Amniotic stem cell (primary cell): ENCODE measurements around the gene MID1.

ENCODE experiments used
- DNase-seq: peaks from one replicate; lab custom pipeline; 2025; lab: John Stamatoyannopoulos, UW

MID1 gene

GRCh38 chrX:10485326-10485725, 135.1 kb downstream of the MID1 start:
- DNase-seq: no peak

DNA sequence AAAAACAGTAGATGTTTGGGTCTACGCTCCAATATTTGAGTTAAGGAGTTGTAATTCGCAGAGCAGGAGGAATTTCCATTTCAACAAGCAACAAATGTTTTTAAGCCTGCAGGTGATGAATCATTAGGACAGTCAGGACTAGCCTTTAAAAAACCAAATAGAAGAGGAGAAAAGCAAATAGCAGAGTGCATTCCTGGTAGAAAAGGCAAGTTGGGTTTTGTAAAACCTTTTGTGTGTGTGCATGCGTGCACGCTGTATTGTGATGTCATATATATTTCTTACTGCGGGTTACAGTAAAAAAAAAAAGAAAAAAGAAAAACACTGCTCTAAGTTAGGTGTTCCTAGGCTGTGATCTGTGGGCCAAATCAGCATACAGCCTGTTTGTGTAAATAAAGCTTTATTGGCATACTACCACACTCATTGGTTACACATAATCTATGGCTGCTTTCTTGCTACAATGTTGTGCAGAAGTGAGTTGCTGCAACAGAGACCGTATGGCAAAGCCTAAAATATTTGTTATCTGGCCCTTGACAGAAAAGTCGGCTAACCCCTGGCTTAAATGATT, 135.6 kb downstream of the MID1 start:
- DNase-seq: no peak

- no peak for DNase-seq
These were observed 137.1 kb downstream of the MID1 start for GRCh38 chrX:10483191-10483831.

- DNase-seq: no peak
These were observed 137.7 kb downstream of the MID1 start for GRCh38 chrX:10482708-10483107.

DNA sequence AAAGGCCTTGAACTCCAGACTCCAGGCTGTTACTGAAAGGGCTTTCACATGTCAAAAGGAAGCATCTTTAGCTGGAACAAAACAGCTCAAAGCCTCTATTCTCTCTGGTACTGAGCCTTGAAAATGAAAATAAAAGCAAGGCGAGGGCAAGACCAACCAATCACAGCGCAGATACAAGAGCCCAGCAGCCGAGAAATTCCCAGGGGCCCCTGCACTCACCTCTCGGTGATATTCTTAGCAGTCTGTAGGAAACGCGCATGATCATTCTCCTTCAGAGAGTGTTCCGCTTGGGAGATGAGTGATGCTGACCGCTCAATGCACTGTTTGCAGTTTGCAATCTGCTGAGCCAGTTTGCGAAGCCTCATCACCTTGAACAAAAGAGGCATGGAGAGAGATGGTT, 138.1 kb downstream of the MID1 start:
- no peak for DNase-seq

DNA sequence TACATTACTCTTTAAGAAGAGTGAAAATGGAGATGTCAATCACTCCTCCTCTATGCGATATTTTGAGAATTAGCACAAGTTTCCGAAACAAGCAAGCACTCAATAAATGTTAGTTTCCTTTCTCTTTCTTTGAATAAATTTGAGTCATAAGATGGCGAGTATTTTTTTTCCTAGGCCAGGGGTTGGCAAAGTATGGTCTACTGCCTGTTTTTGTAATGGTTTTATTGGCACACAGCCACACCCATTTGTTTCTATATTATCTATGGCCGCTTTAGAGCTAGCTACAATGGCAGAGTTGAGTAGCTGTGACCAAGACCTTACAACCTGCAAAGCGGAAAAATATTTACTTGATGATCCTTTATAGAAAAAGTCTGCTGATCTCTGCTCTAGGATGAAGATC, 139.5 kb downstream of the MID1 start:
- no peak for DNase-seq

GRCh38 chrX:10479508-10479907, 140.9 kb downstream of the MID1 start:
- no peak for DNase-seq

DNA sequence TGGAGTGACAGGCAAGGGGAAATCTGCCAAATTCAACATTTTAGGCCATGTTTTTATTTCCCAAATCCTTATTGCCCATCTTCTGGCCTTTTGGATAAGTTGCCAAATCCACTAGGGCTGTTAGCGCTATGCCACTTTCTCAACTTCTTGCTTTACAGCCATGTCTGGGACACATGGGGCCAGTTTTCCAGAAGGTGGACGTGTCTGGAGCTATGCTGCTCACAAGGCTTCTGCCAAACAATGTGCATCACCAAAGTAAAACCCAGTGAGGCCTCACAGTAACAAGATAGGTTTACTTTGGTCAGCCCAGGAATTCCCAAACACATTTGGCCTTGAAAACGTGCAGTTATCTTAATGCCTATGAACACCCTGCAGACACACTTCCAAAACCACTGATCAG, 142.9 kb downstream of the MID1 start:
- DNase-seq: no peak

DNA sequence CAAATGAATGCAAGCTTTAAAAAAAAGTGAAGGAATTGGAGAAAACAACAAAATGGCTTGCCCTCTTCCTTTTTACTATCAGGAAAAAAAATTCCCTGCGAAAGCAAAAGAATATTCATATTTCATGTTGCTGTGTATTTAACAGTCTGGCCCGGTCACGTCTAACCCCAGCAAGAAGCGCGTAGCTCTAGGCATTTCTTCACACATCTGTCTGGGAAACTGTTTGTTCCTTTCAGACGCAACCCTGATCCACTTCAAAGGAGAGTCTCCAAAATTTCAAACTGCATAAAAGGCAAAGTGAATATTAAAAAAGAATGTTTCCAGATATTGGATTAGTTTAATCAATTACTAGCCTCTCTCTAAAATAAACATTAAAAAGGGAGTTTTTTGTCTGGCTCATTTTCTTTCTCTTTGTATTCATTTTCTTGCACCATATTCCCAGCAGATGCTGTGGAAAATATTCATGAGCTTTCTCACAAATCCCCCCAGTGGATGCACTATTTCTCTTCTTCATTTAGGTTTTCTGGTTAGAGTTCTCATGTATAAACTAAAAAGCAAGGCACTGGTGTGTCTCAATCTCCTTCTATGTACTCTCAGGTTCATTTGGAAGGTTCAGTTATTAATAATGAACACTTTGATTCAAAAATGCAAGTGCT, 145.3 kb downstream of the MID1 start:
- no peak for DNase-seq

- no peak for DNase-seq
These were observed 145.9 kb downstream of the MID1 start for GRCh38 chrX:10474510-10474909.

DNA sequence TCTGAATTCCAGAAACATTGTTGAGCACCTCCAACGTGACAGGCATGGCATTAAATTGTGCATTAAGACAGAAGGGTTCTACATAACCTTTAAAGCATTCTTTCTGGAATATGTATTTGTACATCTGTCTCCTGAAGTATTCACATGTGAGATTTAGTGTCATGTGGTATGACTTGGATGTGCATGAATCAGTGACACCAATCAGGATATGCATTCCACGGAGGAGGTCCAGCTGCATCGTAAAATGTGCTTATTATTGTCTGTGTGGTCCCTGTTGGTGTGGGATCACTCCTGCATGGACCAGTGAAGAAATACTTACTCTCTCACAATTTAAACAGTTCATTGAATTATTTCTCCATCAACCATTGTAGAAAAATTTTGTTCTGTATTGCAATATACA, 149.0 kb downstream of the MID1 start:
- no peak for DNase-seq

GRCh38 chrX:10470009-10470408, 150.4 kb downstream of the MID1 start:
- no peak for DNase-seq

- DNase-seq: peak; percentile 7
These were observed 152.6 kb downstream of the MID1 start for GRCh38 chrX:10467793-10468192.

DNA sequence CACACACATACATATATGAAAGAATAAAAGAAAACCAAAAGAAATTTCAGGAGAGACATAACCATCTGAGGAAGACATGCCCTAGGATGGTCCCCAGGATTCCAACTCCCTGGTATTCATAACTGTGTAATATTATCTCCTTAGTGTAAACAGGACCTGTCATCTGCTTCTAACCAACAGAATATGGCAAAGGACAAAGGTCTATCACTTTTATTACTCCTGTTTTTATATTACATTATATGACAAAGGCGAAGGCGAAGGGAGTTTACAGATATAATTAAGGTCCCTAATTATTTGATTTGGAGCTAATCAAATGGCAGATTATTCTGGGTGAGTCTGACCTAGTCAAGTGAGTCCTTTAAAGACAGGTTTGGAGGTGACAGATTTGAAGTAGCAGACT, 155.1 kb downstream of the MID1 start:
- no peak for DNase-seq

DNA sequence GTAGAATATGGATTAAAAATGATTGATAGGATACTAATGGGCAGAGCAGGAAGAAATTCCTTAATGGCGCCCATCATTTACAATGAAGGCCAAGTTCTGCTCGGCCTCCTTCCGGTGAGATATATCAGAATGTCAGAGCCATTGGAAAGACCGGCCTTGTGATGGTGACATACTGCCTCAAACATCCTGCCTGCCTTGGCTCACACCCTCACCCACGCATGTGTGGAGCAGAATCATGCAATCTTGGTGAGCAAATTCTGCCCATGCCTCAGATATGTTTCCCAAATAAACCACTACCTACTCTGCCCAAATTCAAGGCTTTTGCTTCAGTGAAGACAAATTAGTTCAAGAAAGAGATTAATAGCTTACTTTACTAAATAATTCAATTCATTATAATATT, 163.3 kb downstream of the MID1 start:
- DNase-seq: no peak

- DNase-seq: no peak
These were observed 166.4 kb downstream of the MID1 start for GRCh38 chrX:10453945-10454344.

GRCh38 chrX:10450959-10451355, 169.4 kb downstream of the MID1 start:
- DNase-seq: no peak

GRCh38 chrX:10450229-10450958, 170.0 kb downstream of the MID1 start:
- peak; percentile 7 for DNase-seq

DNA sequence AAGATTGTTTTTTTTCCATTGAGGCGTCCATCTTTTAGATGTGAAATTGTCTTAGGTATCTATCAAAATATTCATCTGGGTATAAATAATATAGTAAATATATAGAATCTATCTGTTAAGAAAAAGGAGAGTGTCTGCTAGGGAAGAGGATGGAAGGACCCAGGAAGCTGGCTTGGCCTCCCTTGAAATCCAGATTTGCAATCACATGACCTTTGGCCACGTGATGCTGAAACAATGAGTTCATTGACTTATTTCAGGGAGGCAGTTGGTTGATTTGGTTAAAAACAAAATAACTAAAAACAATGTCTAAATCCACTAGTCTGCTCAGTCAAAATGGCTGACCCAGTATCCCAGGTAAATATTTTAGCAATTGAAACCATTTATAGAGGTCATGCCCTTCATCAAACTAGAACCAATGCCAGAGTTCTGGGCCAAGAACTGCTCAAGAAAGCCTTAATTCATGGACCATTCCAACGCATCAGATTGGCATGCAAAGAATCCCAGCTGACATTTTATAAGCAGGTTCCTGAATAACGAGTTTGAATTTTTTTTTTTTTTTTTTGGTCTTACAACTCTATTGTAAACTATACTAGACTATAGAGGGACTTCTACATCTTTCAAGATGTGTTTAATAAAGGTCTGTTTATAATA, 172.7 kb downstream of the MID1 start:
- DNase-seq: no peak

- no peak for DNase-seq
These were observed 176.2 kb downstream of the MID1 start for GRCh38 chrX:10444204-10444603.

- DNase-seq: no peak
These were observed 178.9 kb downstream of the MID1 start for GRCh38 chrX:10441464-10441863.

DNA sequence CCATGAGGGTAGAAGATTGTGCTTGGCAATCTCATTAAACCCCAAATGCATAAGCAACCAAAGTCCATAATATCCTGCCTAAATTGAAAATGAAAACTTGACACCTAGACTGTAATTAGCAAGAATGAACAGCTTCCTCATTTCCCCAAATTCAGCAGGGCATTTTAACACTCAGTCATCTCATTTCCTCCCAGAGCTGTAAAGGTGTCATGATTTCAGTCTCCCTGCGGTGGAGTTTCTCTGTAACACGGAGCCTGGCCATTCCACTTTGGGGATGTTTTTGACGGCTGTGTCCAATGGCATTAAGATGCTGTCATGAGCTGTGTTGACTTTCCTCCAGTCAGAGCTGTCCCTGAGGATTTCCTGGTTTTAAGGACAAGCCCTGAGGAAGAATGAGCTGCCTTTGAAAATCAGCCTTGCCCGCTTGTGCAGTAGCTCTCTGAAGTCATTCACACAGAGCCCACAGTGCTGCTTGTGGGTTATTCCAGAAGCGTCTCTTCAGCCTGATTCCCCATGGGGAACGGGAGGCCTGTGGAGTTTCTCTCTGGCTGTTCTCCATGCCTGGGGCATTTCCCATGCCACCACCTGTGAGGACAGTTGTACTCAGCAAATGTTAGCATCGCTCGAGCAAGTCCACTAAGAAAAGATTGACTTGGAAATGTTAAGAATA, 187.0 kb downstream of the MID1 start:
- no peak for DNase-seq
